Mucosa of stomach (tissue), 1 donor: ENCODE results near the gene CFHR3.
"Not testable (repeated sequence)": the region's sequence is repeated elsewhere in the genome, so short reads cannot be mapped to it uniquely, and the experiment has no call there.

Experiments
- H3K27me3 ChIP-seq: one replicate; pipeline ENCODE4 v1.7.0; 2013; ENCODE audit warnings: mild to moderate bottlenecking, low read length; ENCODE audit not compliant: control insufficient read depth, insufficient read depth
- H3K36me3 ChIP-seq: one replicate; pipeline ENCODE4 v1.7.0; 2013; ENCODE audit warnings: low read length; ENCODE audit not compliant: control insufficient read depth, insufficient read depth
- H3K4me1 ChIP-seq: one replicate; pipeline ENCODE4 v1.7.0; 2013; ENCODE audit warnings: mild to moderate bottlenecking, low read length; ENCODE audit not compliant: control insufficient read depth, insufficient read depth
- H3K4me3 ChIP-seq: one replicate; pipeline ENCODE4 v1.7.0; 2013; ENCODE audit warnings: low read length
- H3K9ac ChIP-seq: one replicate; pipeline ENCODE4 v1.7.0; 2013; ENCODE audit warnings: mild to moderate bottlenecking, low read length, moderate library complexity
- H3K9me3 ChIP-seq: one replicate; pipeline ENCODE4 v1.7.0; 2013; ENCODE audit warnings: mild to moderate bottlenecking, low read length, moderate library complexity; ENCODE audit not compliant: control insufficient read depth
- donor health status: Pancreatic carcinoma.

Gene CFHR3

GRCh38 chr1:196774603-196775002 lies at the start of gene CFHR3:
TSS of gene CFHR3 (plus strand) at chr1:196774840. CDS start at chr1:196774887, 47 bp downstream.
- Histone ChIP-seq H3K36me3 (no peaks in the 10 kb centered on the region), H3K4me1 (no peaks in the 10 kb centered on the region), H3K27me3 (no peaks in the 10 kb centered on the region), H3K4me3 (no peak within 1 kb of the TSS), H3K9ac (no peak within 1 kb of the TSS), H3K9me3 (no peaks in the 10 kb centered on the region)

- Histone ChIP-seq H3K9me3 (no peaks in the 10 kb centered on the region), H3K4me1 (no peaks in the 10 kb centered on the region), H3K27me3 (no peaks in the 10 kb centered on the region), H3K36me3 (no peaks in the 10 kb centered on the region), H3K9ac (no peak overlapping the region), H3K4me3 (no peak overlapping the region)
Measured at GRCh38 chr1:196732526-196732925, 42.1 kb upstream of the CFHR3 start.

GRCh38 chr1:196733091-196733970 lies 41.3 kb upstream of the CFHR3 start:
- no peak overlapping the region for H3K9ac ChIP-seq
- no peaks in the 10 kb centered on the region for H3K36me3 ChIP-seq
- no peaks in the 10 kb centered on the region for H3K9me3 ChIP-seq
- H3K4me1 ChIP-seq = no peaks in the 10 kb centered on the region
- no peak overlapping the region for H3K4me3 ChIP-seq
- H3K27me3 ChIP-seq = no peaks in the 10 kb centered on the region

GRCh38 chr1:196734006-196734405 lies 40.6 kb upstream of the CFHR3 start:
- H3K9ac ChIP-seq = no peak overlapping the region
- no peaks in the 10 kb centered on the region for H3K36me3 ChIP-seq
- H3K4me1 ChIP-seq = no peaks in the 10 kb centered on the region

DNA sequence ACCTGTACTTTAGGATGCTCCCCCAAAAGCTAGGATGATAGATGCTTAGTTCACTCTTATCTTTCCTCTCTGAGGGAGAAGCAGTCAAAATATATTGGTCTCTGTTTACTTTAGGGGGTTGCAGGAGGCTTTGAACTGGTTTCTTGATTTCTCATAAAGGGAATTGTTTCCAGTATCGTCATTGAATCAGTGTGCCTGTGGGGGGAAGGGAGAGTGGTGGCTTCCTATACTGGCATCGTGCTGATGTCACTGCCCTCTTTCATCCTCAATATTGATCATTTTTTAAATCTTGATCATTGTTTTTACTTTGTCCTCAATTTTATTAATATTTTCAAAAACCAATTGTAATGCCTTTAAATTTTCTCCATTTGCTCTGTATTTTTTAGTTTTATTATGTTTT lies 40.2 kb upstream of the CFHR3 start:
- Histone ChIP-seq H3K27me3 (no peaks in the 10 kb centered on the region), H3K36me3 (no peaks in the 10 kb centered on the region), H3K4me1 (no peaks in the 10 kb centered on the region), H3K9ac (no peak overlapping the region), H3K4me3 (no peak overlapping the region), H3K9me3 (no peaks in the 10 kb centered on the region)

More at GRCh38 chr1:196734006-196734405, 40.6 kb upstream of the CFHR3 start:
- no peaks in the 10 kb centered on the region for H3K9me3 ChIP-seq
- no peak overlapping the region for H3K4me3 ChIP-seq
- no peaks in the 10 kb centered on the region for H3K27me3 ChIP-seq

DNA sequence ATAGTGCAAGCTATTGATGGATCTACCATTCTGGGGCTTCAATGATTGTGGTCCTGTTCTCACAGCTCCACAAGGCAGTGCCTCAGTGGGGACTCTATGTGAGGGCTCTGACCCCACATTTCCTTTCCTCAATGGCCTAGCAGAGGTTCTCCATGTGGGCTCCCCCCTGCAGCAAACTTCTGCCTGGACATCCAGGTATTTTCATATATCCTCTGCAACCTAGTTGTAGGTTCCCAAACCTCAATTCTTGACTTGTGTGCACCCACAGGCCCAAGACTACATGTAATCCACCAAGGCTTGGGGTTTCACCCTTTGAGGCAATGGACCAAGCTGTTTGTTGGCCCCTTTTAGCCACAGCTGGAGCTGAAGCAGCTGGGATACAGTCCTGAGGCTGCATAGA lies 35.9 kb upstream of the CFHR3 start:
- H3K36me3 ChIP-seq = no peaks in the 10 kb centered on the region
- H3K9ac ChIP-seq = no peak overlapping the region
- H3K4me1 ChIP-seq = no peaks in the 10 kb centered on the region
- H3K27me3 ChIP-seq = no peaks in the 10 kb centered on the region
- no peak overlapping the region for H3K4me3 ChIP-seq
- H3K9me3 ChIP-seq = no peaks in the 10 kb centered on the region

GRCh38 chr1:196743244-196743643 lies 31.4 kb upstream of the CFHR3 start:
- not testable (repeated sequence) for H3K9me3 ChIP-seq, H3K27me3 ChIP-seq, H3K36me3 ChIP-seq, H3K9ac ChIP-seq, H3K4me3 ChIP-seq, H3K4me1 ChIP-seq

GRCh38 chr1:196765019-196765740 lies 9.5 kb upstream of the CFHR3 start:
- not testable (repeated sequence) for H3K4me3 ChIP-seq, H3K27me3 ChIP-seq, H3K36me3 ChIP-seq, H3K9ac ChIP-seq, H3K9me3 ChIP-seq, H3K4me1 ChIP-seq

DNA sequence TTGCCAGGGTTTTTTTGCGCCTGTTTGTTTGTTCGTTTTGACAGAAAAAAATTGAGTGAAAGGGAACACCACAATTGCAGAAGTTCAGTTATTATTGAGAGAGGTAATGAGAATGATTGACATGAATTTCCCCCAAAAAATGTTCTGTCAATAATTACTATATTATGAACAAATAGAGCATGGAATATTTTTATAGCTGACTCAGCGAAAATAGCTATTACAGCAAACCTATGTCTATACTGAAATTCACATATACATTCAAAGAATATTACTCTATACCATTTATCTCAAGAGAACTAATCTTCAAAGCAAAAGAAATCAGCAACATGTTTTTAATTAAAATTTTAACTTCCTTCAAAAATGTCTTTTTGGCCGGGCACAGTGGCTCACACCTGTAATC lies 4.8 kb upstream of the CFHR3 start:
- H3K36me3 ChIP-seq, H3K9ac ChIP-seq, H3K4me1 ChIP-seq, H3K9me3 ChIP-seq, H3K27me3 ChIP-seq, H3K4me3 ChIP-seq: not testable (repeated sequence)

GRCh38 chr1:196773713-196774112 lies 927 bp upstream of the CFHR3 start:
- H3K36me3 ChIP-seq = no peaks in the 10 kb centered on the region
- no peaks in the 10 kb centered on the region for H3K9me3 ChIP-seq
- H3K9ac ChIP-seq = no peak overlapping the region
- no peaks in the 10 kb centered on the region for H3K4me1 ChIP-seq
- no peak overlapping the region for H3K4me3 ChIP-seq
- H3K27me3 ChIP-seq = no peaks in the 10 kb centered on the region

- Histone ChIP-seq H3K36me3 (no peaks in the 10 kb centered on the region), H3K4me3 (no peak overlapping the region), H3K9ac (no peak overlapping the region), H3K9me3 (no peaks in the 10 kb centered on the region), H3K27me3 (no peaks in the 10 kb centered on the region), H3K4me1 (no peaks in the 10 kb centered on the region)
Measured at GRCh38 chr1:196774175-196774574, 465 bp upstream of the CFHR3 start.

GRCh38 chr1:196777603-196778002 lies 3.0 kb downstream of the CFHR3 start:
- Histone ChIP-seq H3K9me3 (no peaks in the 10 kb centered on the region), H3K36me3 (no peaks in the 10 kb centered on the region), H3K4me1 (no peaks in the 10 kb centered on the region), H3K27me3 (no peaks in the 10 kb centered on the region), H3K4me3 (no peak overlapping the region), H3K9ac (no peak overlapping the region)
